GM19324 (cell line): Measurements from ENCODE around the gene ITPK1.
"Not testable (repeated sequence)": the region's sequence is repeated elsewhere in the genome, so short reads cannot be mapped to it uniquely, and the experiment has no call there.

ENCODE experiments used
- ATAC-seq: cut with Tn5 transposase; IDR thresholded peaks from one replicate; pipeline ENCODE4 v1.9.1; 2021; ENCODE audit warnings: mild to moderate bottlenecking, moderate library complexity; ENCODE audit not compliant: unreplicated experiment, low FRiP score

The ITPK1 gene

GRCh38 chr14:93064411-93065271 lies 51.1 kb downstream of the ITPK1 start:
- no peak for ATAC-seq

- no peak for ATAC-seq
Observed at GRCh38 chr14:93063393-93063792, 52.3 kb downstream of the ITPK1 start.

GRCh38 chr14:93062890-93063289 lies 52.8 kb downstream of the ITPK1 start:
- ATAC-seq: no peak

- not testable (repeated sequence) for ATAC-seq
Observed at GRCh38 chr14:93062013-93062412, 53.7 kb downstream of the ITPK1 start.

- ATAC-seq: no peak
Observed at GRCh38 chr14:93061380-93062012, 54.2 kb downstream of the ITPK1 start.

- no peak for ATAC-seq
Observed at GRCh38 chr14:93060841-93061240, 54.9 kb downstream of the ITPK1 start.

- no peak for ATAC-seq
Observed at GRCh38 chr14:93059917-93060545, 55.7 kb downstream of the ITPK1 start.

- no peak for ATAC-seq
Observed at GRCh38 chr14:93059260-93059659, 56.5 kb downstream of the ITPK1 start.

GRCh38 chr14:93057586-93058280 lies 58.0 kb downstream of the ITPK1 start:
- no peak for ATAC-seq

GRCh38 chr14:93056840-93057585 lies 58.7 kb downstream of the ITPK1 start:
- ATAC-seq: no peak

- ATAC-seq: no peak
Observed at GRCh38 chr14:93056166-93056839, 59.4 kb downstream of the ITPK1 start.

- no peak for ATAC-seq
Observed at GRCh38 chr14:93055651-93056115, 60.0 kb downstream of the ITPK1 start.

- no peak for ATAC-seq
Observed at GRCh38 chr14:93054876-93055275, 60.8 kb downstream of the ITPK1 start.

- no peak for ATAC-seq
Observed at GRCh38 chr14:93054006-93054405, 61.7 kb downstream of the ITPK1 start.

GRCh38 chr14:93051600-93052546 lies 63.9 kb downstream of the ITPK1 start:
- no peak for ATAC-seq

- ATAC-seq: no peak
Observed at GRCh38 chr14:93050761-93051160, 65.0 kb downstream of the ITPK1 start.

- no peak for ATAC-seq
Observed at GRCh38 chr14:93049867-93050331, 65.8 kb downstream of the ITPK1 start.

- no peak for ATAC-seq
Observed at GRCh38 chr14:93049315-93049714, 66.4 kb downstream of the ITPK1 start.
